ENCODE results near the gene MAFG.

DNA sequence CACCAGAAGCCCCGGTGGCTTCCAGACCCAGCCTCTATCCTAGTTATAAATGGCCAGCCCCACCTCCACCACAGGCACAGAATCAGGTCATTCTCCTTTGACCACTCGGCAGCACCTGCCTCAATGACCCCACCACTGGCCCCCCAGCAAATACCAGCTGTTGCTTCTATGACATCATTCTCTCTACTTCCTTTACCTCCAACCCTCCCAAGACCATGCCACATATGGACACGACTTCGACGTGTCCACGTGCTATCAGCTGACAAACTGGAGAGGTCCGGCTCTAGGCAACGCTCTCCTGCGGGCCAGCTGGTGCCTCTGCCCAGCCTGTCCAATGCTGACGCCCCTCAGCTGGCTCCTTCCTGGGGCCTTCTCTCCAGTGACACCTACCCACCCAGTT is 42.1 kb downstream of the MAFG start:
- TF ChIP-seq YY1 (IDR thresholded peaks at IDR 0.05; ENCODE audit: low read depth) (no peak), TCF12 (IDR thresholded peaks at IDR 0.05; ENCODE audit: low read depth) (no peak), CEBPB (IDR thresholded peaks at IDR 0.05) (no peak), TAF1 (IDR thresholded peaks at IDR 0.05; ENCODE audit: low read depth) (no peak), CREB1 (IDR thresholded peaks at IDR 0.05; ENCODE audit: low read depth) (no peak), EGR1 (IDR thresholded peaks at IDR 0.05) (no peak), EP300 (IDR thresholded peaks at IDR 0.05; ENCODE audit: borderline replicate concordance) (no peak)
- TF ChIP-seq, protein P1, sequence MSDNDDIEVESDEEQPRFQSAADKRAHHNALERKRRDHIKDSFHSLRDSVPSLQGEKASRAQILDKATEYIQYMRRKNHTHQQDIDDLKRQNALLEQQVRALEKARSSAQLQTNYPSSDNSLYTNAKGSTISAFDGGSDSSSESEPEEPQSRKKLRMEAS (IDR thresholded peaks at IDR 0.05): no peak
- TF ChIP-seq, protein P2, sequence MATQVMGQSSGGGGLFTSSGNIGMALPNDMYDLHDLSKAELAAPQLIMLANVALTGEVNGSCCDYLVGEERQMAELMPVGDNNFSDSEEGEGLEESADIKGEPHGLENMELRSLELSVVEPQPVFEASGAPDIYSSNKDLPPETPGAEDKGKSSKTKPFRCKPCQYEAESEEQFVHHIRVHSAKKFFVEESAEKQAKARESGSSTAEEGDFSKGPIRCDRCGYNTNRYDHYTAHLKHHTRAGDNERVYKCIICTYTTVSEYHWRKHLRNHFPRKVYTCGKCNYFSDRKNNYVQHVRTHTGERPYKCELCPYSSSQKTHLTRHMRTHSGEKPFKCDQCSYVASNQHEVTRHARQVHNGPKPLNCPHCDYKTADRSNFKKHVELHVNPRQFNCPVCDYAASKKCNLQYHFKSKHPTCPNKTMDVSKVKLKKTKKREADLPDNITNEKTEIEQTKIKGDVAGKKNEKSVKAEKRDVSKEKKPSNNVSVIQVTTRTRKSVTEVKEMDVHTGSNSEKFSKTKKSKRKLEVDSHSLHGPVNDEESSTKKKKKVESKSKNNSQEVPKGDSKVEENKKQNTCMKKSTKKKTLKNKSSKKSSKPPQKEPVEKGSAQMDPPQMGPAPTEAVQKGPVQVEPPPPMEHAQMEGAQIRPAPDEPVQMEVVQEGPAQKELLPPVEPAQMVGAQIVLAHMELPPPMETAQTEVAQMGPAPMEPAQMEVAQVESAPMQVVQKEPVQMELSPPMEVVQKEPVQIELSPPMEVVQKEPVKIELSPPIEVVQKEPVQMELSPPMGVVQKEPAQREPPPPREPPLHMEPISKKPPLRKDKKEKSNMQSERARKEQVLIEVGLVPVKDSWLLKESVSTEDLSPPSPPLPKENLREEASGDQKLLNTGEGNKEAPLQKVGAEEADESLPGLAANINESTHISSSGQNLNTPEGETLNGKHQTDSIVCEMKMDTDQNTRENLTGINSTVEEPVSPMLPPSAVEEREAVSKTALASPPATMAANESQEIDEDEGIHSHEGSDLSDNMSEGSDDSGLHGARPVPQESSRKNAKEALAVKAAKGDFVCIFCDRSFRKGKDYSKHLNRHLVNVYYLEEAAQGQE (IDR thresholded peaks at IDR 0.05; ENCODE audit: low read depth): no peak

Measured in Ishikawa (cell line).